Aorta (tissue), 5 donors: Measurements from ENCODE around the gene RHOBTB3. TPM values are rescaled to one million over a fixed set of nuclear protein-coding genes. Genes with fewer than 3 reads are reported as not detected.

Source experiments
- ATAC-seq: fragments of 200-7000 bp; cut with Tn5 transposase; one replicate; pipeline ENCODE4 v1.9.1; 2022; ENCODE audit warnings: moderate library complexity; ENCODE audit not compliant: low FRiP score
- DNase-seq, 2 donors: peaks; one replicate each; pipeline ENCODE4 v3.0.0-alpha.2; 2020
- H3K27ac ChIP-seq, 2 donors: one replicate each; pipeline ENCODE4 v1.5.1; 2013; ENCODE audit warnings: low read length in 2 of 2, mild to moderate bottlenecking in 2 of 2, moderate library complexity in 2 of 2, control low read depth in 1 of 2, inconsistent platforms in 1 of 2, low read depth in 1 of 2
- H3K27me3 ChIP-seq, 2 donors: one replicate each; pipeline ENCODE4 v1.6.1; 2013; ENCODE audit warnings: control low read depth in 1 of 2, low read length in 1 of 2, mild to moderate bottlenecking in 1 of 2, moderate library complexity in 1 of 2; ENCODE audit not compliant: insufficient read depth in 2 of 2, control insufficient read depth in 1 of 2
- H3K36me3 ChIP-seq, 2 donors: one replicate each; pipeline ENCODE4 v1.6.1; 2013; ENCODE audit warnings: control low read depth in 1 of 2, low read length in 1 of 2, mild to moderate bottlenecking in 1 of 2; ENCODE audit not compliant: insufficient read depth in 2 of 2, control insufficient read depth in 1 of 2
- H3K4me1 ChIP-seq, 2 donors: one replicate each; pipeline ENCODE4 v1.6.1; 2013; ENCODE audit warnings: low read length in 2 of 2, control low read depth in 1 of 2, mild to moderate bottlenecking in 1 of 2, moderate library complexity in 1 of 2; ENCODE audit not compliant: insufficient read depth in 2 of 2, control insufficient read depth in 1 of 2
- H3K4me3 ChIP-seq, 2 donors: one replicate each; pipeline ENCODE4 v1.5.1; 2013; ENCODE audit warnings: low read length in 2 of 2, control low read depth in 1 of 2, mild to moderate bottlenecking in 1 of 2
- H3K9me3 ChIP-seq: one replicate; pipeline ENCODE4 v1.6.1; 2013; ENCODE audit warnings: mild to moderate bottlenecking, low read length; ENCODE audit not compliant: control insufficient read depth
- WGBS, 2 donors: extraction: QIAGEN DNeasy Blood & Tissue Kit; methylation state at CpG; one replicate each; pipeline ENCODE4 v1.1.7; 2013; 5-methylcytosine and 5-hydroxymethylcytosine counted together
- intact Hi-C, 2 donors: fragments of 100-400 bp; cut with DNase I; formaldehyde crosslinking; loops; one replicate each; pipeline versions ENCODE4 v1.14.2 to v1.15.0; 2022
- long read RNA-seq, 2 donors: library from polyadenylated mRNA; unstranded; transcript quantifications; one replicate each; pipeline ENCODE4 v2.0.0, GENCODE V29; 2020 to 2021
- polyA plus RNA-seq, 2 donors: library from polyadenylated mRNA; stranded (reverse); fragments of 200-250 nt; gene quantifications; one replicate each; pipeline ENCODE4 v1.2.3, GENCODE V29; 2013
- total RNA-seq, 2 donors: library from RNA; stranded (reverse); fragmentation: NEBNext Ultra II Directional; extraction: Animal tissue kit (Norgen Biotek cat#: 25700); gene quantifications; one replicate each; pipeline ENCODE4 v1.2.1, GENCODE V29; 2021
- donor health status: healthy with polysubstance abuse.
- donor health status: Bipolar disorder and iron deficiency.
- donor health status: DM: no; HTN: no; CAD: no.
- donor health status: DM: no; HTN: no; CAD: no.
- donor health status: DM: yes; HTN: yes; CAD: no.

RHOBTB3 gene, protein sequence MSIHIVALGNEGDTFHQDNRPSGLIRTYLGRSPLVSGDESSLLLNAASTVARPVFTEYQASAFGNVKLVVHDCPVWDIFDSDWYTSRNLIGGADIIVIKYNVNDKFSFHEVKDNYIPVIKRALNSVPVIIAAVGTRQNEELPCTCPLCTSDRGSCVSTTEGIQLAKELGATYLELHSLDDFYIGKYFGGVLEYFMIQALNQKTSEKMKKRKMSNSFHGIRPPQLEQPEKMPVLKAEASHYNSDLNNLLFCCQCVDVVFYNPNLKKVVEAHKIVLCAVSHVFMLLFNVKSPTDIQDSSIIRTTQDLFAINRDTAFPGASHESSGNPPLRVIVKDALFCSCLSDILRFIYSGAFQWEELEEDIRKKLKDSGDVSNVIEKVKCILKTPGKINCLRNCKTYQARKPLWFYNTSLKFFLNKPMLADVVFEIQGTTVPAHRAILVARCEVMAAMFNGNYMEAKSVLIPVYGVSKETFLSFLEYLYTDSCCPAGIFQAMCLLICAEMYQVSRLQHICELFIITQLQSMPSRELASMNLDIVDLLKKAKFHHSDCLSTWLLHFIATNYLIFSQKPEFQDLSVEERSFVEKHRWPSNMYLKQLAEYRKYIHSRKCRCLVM
- total RNA-seq: 10 to 100 TPM; 36.8 to 53.2 TPM
- 10 to 100 TPM; 11.8 to 13.4 TPM for polyA plus RNA-seq
- long read RNA-seq, donor 1, full-length matches to known transcripts: 2 of 42 reads
- long read RNA-seq, donor 1, partial matches to known transcripts: 2 of 42 reads
- long read RNA-seq, donor 1, other reads (novel, unspliced or antisense): 38 of 42 reads
- long read RNA-seq, donor 2, full-length matches to known transcripts: 5 of 49 reads
- long read RNA-seq, donor 2, partial matches to known transcripts: 17 of 49 reads
- long read RNA-seq, donor 2, other reads (novel, unspliced or antisense): 27 of 49 reads

DNA sequence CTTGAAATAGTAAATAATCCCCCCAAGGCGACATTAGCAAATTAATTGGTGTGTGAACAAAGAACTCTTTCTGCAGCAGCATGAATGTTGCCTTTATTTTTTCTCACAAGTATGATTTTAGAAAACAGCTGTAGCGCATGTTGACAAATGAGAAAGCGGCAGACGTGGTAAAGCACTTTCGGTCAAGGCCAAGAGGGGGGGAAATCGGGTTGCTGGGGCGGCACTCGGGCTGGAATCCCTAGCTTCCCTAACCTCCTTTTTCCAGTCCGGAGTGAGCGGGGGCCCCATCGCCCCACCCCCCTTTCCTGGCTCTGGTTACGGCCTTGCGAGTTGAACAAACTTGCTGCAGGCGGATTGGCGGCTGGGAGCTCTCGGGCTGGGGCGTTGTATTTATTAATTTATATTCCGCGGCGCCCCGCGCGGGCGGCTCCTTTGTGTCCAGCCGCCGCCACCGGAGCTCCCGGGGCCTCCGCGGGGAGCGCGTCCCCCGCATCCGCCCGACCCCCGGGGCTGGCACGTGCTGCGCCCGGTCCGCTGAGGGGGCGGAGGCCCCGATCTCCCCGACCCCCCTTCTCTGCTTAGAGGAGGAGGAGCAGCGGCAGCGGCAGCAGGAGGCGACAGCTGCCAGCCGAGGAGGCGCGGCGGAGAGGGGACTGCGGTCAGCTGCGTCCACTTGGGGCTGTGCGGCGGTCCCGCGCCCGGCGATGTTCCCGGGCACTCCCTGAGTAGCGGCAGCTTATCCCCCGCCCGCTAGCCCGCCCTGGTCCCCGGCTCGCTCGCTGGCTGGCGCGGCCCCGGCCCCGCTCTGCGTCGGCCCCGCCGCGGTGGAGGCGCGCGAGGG is at the start of gene RHOBTB3:
Gene RHOBTB3, plus strand, starts transcription at position 607 of the 841 bp plus-strand sequence. CDS start 347 bp downstream, outside the sequence.
- ATAC-seq (peak; percentile 79), DNase-seq (peak; percentile 92 to 93)
- Histone ChIP-seq H3K9me3 (no peaks in the 10 kb centered on the region), H3K4me3 (peak within 1 kb of the TSS; percentile 38 to 80), H3K4me1 (no peaks in the 10 kb centered on the region), H3K27me3 (no peaks in the 10 kb centered on the region), H3K27ac (peak within 1 kb of the TSS in 1 of 2 donors; percentile 9), H3K36me3 (no peaks in the 10 kb centered on the region)
- WGBS, 2 donors: 1% methylated on average over 62 to 78 of the region's 78 CpGs
- intact Hi-C loops: loop anchor here in 1 of 2 donors (5.0 to 10.0 kb wide), 2 partner anchors 66 to 116 kb away; no protein-coding TSS in a partner anchor

DNA sequence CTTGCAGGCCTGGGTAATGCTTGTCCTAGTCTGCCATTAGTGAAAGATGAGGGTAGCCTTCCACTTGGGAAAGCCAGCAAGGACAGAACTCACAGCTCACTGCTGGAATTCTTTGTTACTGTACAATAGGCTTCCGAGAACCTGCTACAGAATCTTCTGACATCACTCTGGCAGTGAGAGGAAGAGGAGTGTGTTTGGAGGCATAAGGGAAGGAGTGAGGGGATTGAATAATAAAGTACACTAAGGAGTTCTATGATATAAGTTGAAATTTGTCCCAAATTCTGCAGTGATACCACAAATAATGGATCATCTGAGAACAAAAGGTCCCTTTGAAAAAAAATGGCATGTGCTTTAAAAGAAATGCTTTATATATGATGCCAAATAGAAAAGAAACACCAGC is 48.2 kb upstream of the RHOBTB3 start, which contains the start of gene SPATA9:
Gene SPATA9, minus strand, starts transcription at position 101 of the 400 bp plus-strand sequence. CDS start 137 bp downstream, outside the sequence.
- no peaks in the 10 kb centered on the region for H3K36me3 ChIP-seq
- no peaks in the 10 kb centered on the region for H3K9me3 ChIP-seq
- no peak within 1 kb of the TSS for H3K4me3 ChIP-seq
- intact Hi-C loops: no loop called here
- ATAC-seq (no peak), DNase-seq (no peak)
- H3K4me1 ChIP-seq: no peaks in the 10 kb centered on the region
- no peak within 1 kb of the TSS for H3K27ac ChIP-seq
- WGBS, 2 donors: 52 to 83% methylated on average over 1 of the region's 1 CpG
- H3K27me3 ChIP-seq: no peaks in the 10 kb centered on the region

DNA sequence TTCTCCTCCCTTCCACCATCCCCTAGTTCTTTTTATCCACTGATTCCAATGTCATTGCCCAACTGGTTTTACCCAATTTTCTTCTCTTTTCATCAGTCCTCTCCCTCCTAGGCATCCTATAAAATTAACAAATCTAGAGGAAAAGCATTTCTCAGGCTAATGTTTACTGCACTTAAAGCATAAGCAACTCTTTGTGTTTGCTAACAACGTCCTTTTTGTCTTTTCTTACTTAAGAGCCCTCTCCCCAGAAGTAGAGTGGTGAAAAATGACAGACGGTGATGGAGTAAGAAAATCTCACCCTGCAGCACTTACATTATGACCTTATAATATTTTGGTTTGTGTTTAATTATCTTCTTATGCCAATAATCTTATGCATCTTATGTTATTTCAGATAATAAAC is 46.8 kb upstream of the RHOBTB3 start:
- Histone ChIP-seq H3K4me1 (no peaks in the 10 kb centered on the region), H3K27ac (no peak overlapping the region), H3K27me3 (no peaks in the 10 kb centered on the region), H3K36me3 (no peaks in the 10 kb centered on the region), H3K4me3 (no peak overlapping the region), H3K9me3 (no peaks in the 10 kb centered on the region)
- intact Hi-C loops: no loop called here
- 85 to 90% methylated on average over 2 of the region's 2 CpGs for WGBS, 2 donors
- ATAC-seq (no peak), DNase-seq (no peak)

DNA sequence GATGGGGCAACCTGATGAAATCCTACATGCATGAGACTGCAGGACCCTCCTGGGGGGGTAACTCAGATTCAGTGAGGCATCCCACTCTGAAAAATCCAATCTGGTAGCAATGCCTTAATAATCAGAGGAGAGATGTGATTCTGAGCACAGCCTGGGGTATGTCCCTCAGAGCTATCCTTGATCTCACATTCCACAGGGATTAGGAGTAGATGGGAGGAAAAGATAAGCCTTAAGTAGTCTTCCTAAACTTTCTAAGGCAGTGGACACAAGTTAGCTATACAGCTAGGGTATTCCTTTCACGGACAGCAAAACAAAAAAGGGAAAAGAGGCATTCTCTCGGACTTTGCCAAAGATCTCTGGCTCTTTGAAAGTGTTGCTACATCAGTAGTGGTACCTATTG is 44.5 kb upstream of the RHOBTB3 start:
- no peaks in the 10 kb centered on the region for H3K36me3 ChIP-seq
- 79 to 81% methylated on average over 2 of the region's 2 CpGs for WGBS, 2 donors
- no peaks in the 10 kb centered on the region for H3K27me3 ChIP-seq
- no peak for DNase-seq
- no peak overlapping the region for H3K4me3 ChIP-seq
- no peaks in the 10 kb centered on the region for H3K9me3 ChIP-seq
- no peak overlapping the region for H3K27ac ChIP-seq
- no peak for ATAC-seq
- no peaks in the 10 kb centered on the region for H3K4me1 ChIP-seq
- intact Hi-C loops: no loop called here

DNA sequence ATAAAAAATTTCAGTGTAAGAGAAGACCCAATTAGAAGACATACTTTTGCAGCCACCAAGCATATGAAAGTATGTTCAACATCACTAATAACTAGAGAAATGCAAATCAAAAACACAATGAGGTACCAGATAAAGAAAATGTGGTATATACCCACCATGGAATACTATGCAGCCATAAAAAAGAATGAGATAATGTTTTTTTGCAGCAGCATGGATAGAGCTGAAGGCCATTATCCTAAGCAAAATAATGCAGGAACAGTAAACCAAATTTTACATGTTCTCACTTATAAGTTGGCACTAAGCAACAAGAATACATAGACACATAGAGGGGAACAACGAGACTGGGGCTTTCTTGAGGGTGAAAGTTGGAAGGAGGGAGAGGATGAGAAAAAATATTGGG is 41.5 kb upstream of the RHOBTB3 start:
- WGBS, 2 donors: 96 to 100% methylated on average over 1 of the region's 1 CpG
- intact Hi-C loops: no loop called here
- H3K36me3 ChIP-seq: no peaks in the 10 kb centered on the region
- no peaks in the 10 kb centered on the region for H3K27me3 ChIP-seq
- no peak overlapping the region for H3K27ac ChIP-seq
- H3K4me3 ChIP-seq: no peak overlapping the region
- no peak for ATAC-seq
- no peaks in the 10 kb centered on the region for H3K9me3 ChIP-seq
- no peaks in the 10 kb centered on the region for H3K4me1 ChIP-seq
- DNase-seq: no peak

DNA sequence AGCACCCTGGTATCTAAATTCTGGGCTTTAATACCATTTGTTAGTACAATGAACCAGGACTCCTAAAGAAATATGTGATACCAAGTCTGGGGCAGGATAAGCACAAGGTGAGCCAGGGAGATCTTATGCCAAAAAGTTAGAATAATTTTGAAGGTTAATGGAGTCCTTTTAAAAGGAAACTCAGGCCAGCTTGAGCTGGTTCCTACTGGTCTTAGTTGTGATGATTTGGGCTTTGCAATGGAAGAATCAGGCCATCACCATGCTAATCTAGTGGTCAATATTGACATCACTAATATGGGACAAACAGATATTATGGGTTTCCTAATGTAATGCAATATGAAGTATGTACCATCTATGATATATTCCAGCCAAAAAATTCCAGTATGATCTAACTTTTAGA is 40.8 kb upstream of the RHOBTB3 start:
- no peak overlapping the region for H3K27ac ChIP-seq
- H3K9me3 ChIP-seq: no peaks in the 10 kb centered on the region
- H3K27me3 ChIP-seq: no peaks in the 10 kb centered on the region
- ATAC-seq (no peak), DNase-seq (no peak)
- H3K36me3 ChIP-seq: no peaks in the 10 kb centered on the region
- H3K4me3 ChIP-seq: no peak overlapping the region
- intact Hi-C loops: no loop called here
- H3K4me1 ChIP-seq: no peaks in the 10 kb centered on the region

DNA sequence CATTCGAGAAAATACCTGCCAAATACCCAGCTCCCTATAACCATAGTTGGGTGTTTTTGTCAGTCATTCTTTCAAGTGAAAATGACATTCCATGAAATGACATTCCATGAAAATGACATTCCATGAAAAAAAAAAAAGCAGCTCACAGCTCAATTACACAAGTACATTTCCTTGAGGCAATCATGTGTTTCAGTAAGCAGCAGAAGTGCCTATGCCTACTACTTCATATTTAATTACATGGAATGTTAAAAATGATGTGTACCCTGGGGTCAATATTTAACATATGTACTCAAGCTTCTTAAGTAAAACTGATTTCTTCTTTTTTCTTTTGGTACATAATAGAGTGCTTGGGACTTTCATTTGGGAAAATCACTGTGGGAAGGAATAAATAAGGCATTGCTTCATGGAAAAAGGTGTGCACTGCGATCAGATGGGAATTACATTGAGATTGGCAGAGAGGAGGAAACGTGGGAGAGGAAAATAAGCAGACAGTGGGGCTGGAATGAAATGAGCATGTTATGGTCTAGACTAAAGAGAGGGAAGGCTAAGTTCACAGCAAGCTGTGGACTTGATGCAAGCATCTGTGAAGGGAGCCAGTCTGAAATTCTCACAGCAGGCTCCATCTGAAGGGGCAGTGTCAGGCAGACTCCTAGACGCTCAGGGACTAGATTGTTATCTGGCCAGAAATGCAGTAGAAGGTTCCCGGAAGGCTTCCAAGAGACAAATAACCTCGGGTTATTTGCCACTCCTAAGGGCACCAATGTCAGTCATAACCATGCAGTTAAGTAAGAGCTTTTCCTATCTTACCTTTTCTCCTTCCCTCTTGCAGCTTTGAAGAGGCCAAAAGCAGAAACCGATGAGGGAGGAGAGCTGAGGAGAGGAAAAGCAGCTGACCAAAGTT is 33.1 kb upstream of the RHOBTB3 start:
- Histone ChIP-seq H3K4me1 (no peaks in the 10 kb centered on the region), H3K4me3 (no peak overlapping the region), H3K27me3 (no peaks in the 10 kb centered on the region), H3K36me3 (no peaks in the 10 kb centered on the region), H3K27ac (no peak overlapping the region), H3K9me3 (peaks cover 1% of the 10 kb centered on the region)
- WGBS, 2 donors: 33 to 36% methylated on average over 7 of the region's 7 CpGs
- intact Hi-C loops: no loop called here
- DNase-seq (no peak), ATAC-seq (no peak)
